Epithelial cell of proximal tubule (primary cell): ENCODE data around the gene KRTAP4-4. TPM values are rescaled to one million over a fixed set of nuclear protein-coding genes. Genes with fewer than 3 reads are reported as not detected.
A peak's percentile ranks its signal among the peaks of the same experiment; 100 is the strongest.

Experiments used
- DNase-seq: peaks from one replicate; pipeline ENCODE4 v3.0.0-alpha.2; 2011; ENCODE audit warnings: low read depth
- H3K4me3 ChIP-seq: 2 replicates; pipeline ENCODE4 v1.5.1; 2011; ENCODE audit warnings: low read depth, mild to moderate bottlenecking, low read length
- CTCF ChIP-seq: conservative IDR thresholded peaks from 2 replicates; pipeline ENCODE4 v1.5.1; 2012; ENCODE audit warnings: low read depth, mild to moderate bottlenecking, low read length
- total RNA-seq: library from RNA; depleted of rRNA; stranded (reverse); fragments of >200 nt; gene quantifications from 2 replicates; pipeline ENCODE4 v1.2.3, GENCODE V29; 2015

The KRTAP4-4 gene
- total RNA-seq, 1 donor from 2014 or later: not detected

- TF ChIP-seq CTCF: no peak
- H3K4me3 ChIP-seq: no peak within 1 kb of the TSS
- no peak for DNase-seq
Observed at GRCh38 chr17:41184480-41184961, 24.0 kb upstream of the KRTAP4-4 start, which contains the start of gene KRTAP4-1. KRTAP4-1 (minus strand) TSS chr17:41184911; CDS start chr17:41184854, 57 bp downstream.

- peak; percentile 4 for DNase-seq
- no peak overlapping the region for H3K4me3 ChIP-seq
- no peak for TF ChIP-seq CTCF
Observed at GRCh38 chr17:41178843-41179616, 18.5 kb upstream of the KRTAP4-4 start.

- H3K4me3 ChIP-seq: no peak overlapping the region
- peak; percentile 63 for DNase-seq
- no peak for TF ChIP-seq CTCF
Observed at GRCh38 chr17:41178341-41178740, 17.8 kb upstream of the KRTAP4-4 start.

- no peak within 1 kb of the TSS for H3K4me3 ChIP-seq
- DNase-seq: no peak
- TF ChIP-seq CTCF: no peak
Observed at GRCh38 chr17:41177727-41178271, 17.3 kb upstream of the KRTAP4-4 start, which contains the start of gene KRTAP4-2. KRTAP4-2 (minus strand) TSS chr17:41178221; CDS start chr17:41178164, 57 bp downstream.

GRCh38 chr17:41176744-41177387 is 16.3 kb upstream of the KRTAP4-4 start:
- no peak for DNase-seq
- H3K4me3 ChIP-seq: no peak overlapping the region
- no peak for TF ChIP-seq CTCF

GRCh38 chr17:41171886-41172285 is 11.3 kb upstream of the KRTAP4-4 start:
- H3K4me3 ChIP-seq: no peak overlapping the region
- no peak for TF ChIP-seq CTCF
- no peak for DNase-seq
